ENCODE measurements around the gene ROBO1.

- TF ChIP-seq POLR2A (IDR thresholded peaks at IDR 0.05) (no peak), CTCF (IDR thresholded peaks at IDR 0.05) (no peak)
Measured at GRCh38 chr3:78868570-78868969, 899.2 kb downstream of the ROBO1 start.
